RCC 7860 (cell line): Measurements from ENCODE around the gene CLDN11.

Source experiments
- DNase-seq: peaks from one replicate; pipeline ENCODE4 v3.0.0-alpha.2; 2015; ENCODE audit warnings: low spot score
- FAIRE-seq: peaks from 2 replicates; lab custom pipeline; 2012; peaks lifted over from hg19 to GRCh38; lab: Jason Lieb, UNC

The CLDN11 gene

GRCh38 chr3:170418422-170419398 lies at the start of gene CLDN11:
Gene CLDN11, plus strand, starts transcription at chr3:170418868. Its CDS starts 199 bp downstream, at chr3:170419067.
- DNase-seq = no peak
- no peak for FAIRE-seq

GRCh38 chr3:170368921-170369320 lies 49.7 kb upstream of the CLDN11 start:
- DNase-seq (no peak), FAIRE-seq (no peak)

- FAIRE-seq (no peak), DNase-seq (no peak)
These were observed 46.3 kb upstream of the CLDN11 start for GRCh38 chr3:170372190-170372879.

GRCh38 chr3:170383567-170383966 lies 35.1 kb upstream of the CLDN11 start:
- DNase-seq (no peak), FAIRE-seq (no peak)

GRCh38 chr3:170386468-170386867 lies 32.2 kb upstream of the CLDN11 start:
- FAIRE-seq = no peak

GRCh38 chr3:170387950-170388349 lies 30.7 kb upstream of the CLDN11 start:
- DNase-seq (no peak), FAIRE-seq (no peak)

More at GRCh38 chr3:170386468-170386867, 32.2 kb upstream of the CLDN11 start:
- no peak for DNase-seq

GRCh38 chr3:170391108-170391507 lies 27.6 kb upstream of the CLDN11 start:
- FAIRE-seq (no peak), DNase-seq (no peak)

GRCh38 chr3:170397685-170398084 lies 21.0 kb upstream of the CLDN11 start:
- no peak for FAIRE-seq

GRCh38 chr3:170405101-170405500 lies 13.6 kb upstream of the CLDN11 start:
- FAIRE-seq = no peak
- no peak for DNase-seq

More at GRCh38 chr3:170397685-170398084, 21.0 kb upstream of the CLDN11 start:
- no peak for DNase-seq

- DNase-seq (peak; percentile 40), FAIRE-seq (peak; percentile 76)
These were observed 8.1 kb upstream of the CLDN11 start for GRCh38 chr3:170410428-170411029.

GRCh38 chr3:170413291-170413690 lies 5.4 kb upstream of the CLDN11 start:
- FAIRE-seq = no peak
- no peak for DNase-seq

- no peak for FAIRE-seq
These were observed 4.4 kb upstream of the CLDN11 start for GRCh38 chr3:170414202-170414663.

GRCh38 chr3:170417090-170417489 lies 1.6 kb upstream of the CLDN11 start:
- DNase-seq = no peak
- no peak for FAIRE-seq

More at GRCh38 chr3:170414202-170414663, 4.4 kb upstream of the CLDN11 start:
- DNase-seq = peak; percentile 52

- DNase-seq (no peak), FAIRE-seq (no peak)
These were observed 954 bp downstream of the CLDN11 start for GRCh38 chr3:170419557-170420087.

- DNase-seq (no peak), FAIRE-seq (no peak)
These were observed 1.7 kb downstream of the CLDN11 start for GRCh38 chr3:170420307-170420821.

GRCh38 chr3:170421111-170421641 lies 2.5 kb downstream of the CLDN11 start:
- no peak for FAIRE-seq
- no peak for DNase-seq

GRCh38 chr3:170421758-170422157 lies 3.1 kb downstream of the CLDN11 start:
- no peak for FAIRE-seq
- DNase-seq = no peak

- FAIRE-seq = no peak
- no peak for DNase-seq
These were observed 4.4 kb downstream of the CLDN11 start for GRCh38 chr3:170423001-170423615.

GRCh38 chr3:170424879-170425278 lies 6.2 kb downstream of the CLDN11 start:
- DNase-seq = no peak
- FAIRE-seq = no peak
